PFSK-1 (cell line): ENCODE data around the gene GEMIN8.

ENCODE experiments used
- FOXP2 ChIP-seq: optimal IDR thresholded peaks from 2 replicates; pipeline ENCODE3; 2011; ENCODE audit warnings: borderline replicate concordance, control low read depth, inconsistent platforms; ENCODE audit not compliant: insufficient read depth; ENCODE audit errors: extremely low read length, extremely low read depth
- POLR2AphosphoS5 ChIP-seq: IDR thresholded peaks from 2 replicates; pipeline ENCODE4 v1.6.1; 2012; ENCODE audit warnings: low read depth, mild to moderate bottlenecking, control low read depth, low read length, moderate library complexity
- SIN3A ChIP-seq: IDR thresholded peaks from 2 replicates; pipeline ENCODE4 v1.6.1; 2012; ENCODE audit warnings: mild to moderate bottlenecking, low read length, moderate library complexity, borderline replicate concordance; ENCODE audit not compliant: insufficient read depth
- TAF1 ChIP-seq: IDR thresholded peaks from 2 replicates; pipeline ENCODE4 v1.6.1; 2012; ENCODE audit warnings: low read length, control low read depth, borderline replicate concordance; ENCODE audit not compliant: insufficient read depth
- TF ChIP-seq, protein P1 (sequence below), 2 experiments: IDR thresholded peaks; 2 replicates each; pipeline versions ENCODE4 v1.6.1 to v1.8.0; 2011 to 2012; ENCODE audit warnings: low read depth in 2 of 2, low read length in 2 of 2, control low read depth in 1 of 2, inconsistent platforms in 1 of 2, mild to moderate bottlenecking in 1 of 2, moderate library complexity in 1 of 2; ENCODE audit not compliant: insufficient read depth in 1 of 2

The GEMIN8 gene

GRCh38 chrX:14032406-14032805 lies 2.7 kb upstream of the GEMIN8 start:
- TF ChIP-seq POLR2AphosphoS5 (no peak), FOXP2 (no peak)

GRCh38 chrX:14030174-14030530 lies 460 bp upstream of the GEMIN8 start:
- TF ChIP-seq, protein P1, sequence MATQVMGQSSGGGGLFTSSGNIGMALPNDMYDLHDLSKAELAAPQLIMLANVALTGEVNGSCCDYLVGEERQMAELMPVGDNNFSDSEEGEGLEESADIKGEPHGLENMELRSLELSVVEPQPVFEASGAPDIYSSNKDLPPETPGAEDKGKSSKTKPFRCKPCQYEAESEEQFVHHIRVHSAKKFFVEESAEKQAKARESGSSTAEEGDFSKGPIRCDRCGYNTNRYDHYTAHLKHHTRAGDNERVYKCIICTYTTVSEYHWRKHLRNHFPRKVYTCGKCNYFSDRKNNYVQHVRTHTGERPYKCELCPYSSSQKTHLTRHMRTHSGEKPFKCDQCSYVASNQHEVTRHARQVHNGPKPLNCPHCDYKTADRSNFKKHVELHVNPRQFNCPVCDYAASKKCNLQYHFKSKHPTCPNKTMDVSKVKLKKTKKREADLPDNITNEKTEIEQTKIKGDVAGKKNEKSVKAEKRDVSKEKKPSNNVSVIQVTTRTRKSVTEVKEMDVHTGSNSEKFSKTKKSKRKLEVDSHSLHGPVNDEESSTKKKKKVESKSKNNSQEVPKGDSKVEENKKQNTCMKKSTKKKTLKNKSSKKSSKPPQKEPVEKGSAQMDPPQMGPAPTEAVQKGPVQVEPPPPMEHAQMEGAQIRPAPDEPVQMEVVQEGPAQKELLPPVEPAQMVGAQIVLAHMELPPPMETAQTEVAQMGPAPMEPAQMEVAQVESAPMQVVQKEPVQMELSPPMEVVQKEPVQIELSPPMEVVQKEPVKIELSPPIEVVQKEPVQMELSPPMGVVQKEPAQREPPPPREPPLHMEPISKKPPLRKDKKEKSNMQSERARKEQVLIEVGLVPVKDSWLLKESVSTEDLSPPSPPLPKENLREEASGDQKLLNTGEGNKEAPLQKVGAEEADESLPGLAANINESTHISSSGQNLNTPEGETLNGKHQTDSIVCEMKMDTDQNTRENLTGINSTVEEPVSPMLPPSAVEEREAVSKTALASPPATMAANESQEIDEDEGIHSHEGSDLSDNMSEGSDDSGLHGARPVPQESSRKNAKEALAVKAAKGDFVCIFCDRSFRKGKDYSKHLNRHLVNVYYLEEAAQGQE (IDR thresholded peaks at IDR 0.05; ENCODE audit: insufficient read depth in 1 of 2, low read depth in 2 of 2, low read length in 2 of 2), result no peak
- TF ChIP-seq SIN3A (no peak), POLR2AphosphoS5 (no peak; the same call in 1 of the 2 replicates), FOXP2 (no peak), TAF1 (no peak)

GRCh38 chrX:14029039-14029424 lies 660 bp downstream of the GEMIN8 start:
- TF ChIP-seq SIN3A (no peak), TAF1 (no peak), FOXP2 (no peak), POLR2AphosphoS5 (no peak)
- TF ChIP-seq, protein P1 (IDR thresholded peaks at IDR 0.05; ENCODE audit: insufficient read depth in 1 of 2, low read depth in 2 of 2, low read length in 2 of 2), result no peak

DNA sequence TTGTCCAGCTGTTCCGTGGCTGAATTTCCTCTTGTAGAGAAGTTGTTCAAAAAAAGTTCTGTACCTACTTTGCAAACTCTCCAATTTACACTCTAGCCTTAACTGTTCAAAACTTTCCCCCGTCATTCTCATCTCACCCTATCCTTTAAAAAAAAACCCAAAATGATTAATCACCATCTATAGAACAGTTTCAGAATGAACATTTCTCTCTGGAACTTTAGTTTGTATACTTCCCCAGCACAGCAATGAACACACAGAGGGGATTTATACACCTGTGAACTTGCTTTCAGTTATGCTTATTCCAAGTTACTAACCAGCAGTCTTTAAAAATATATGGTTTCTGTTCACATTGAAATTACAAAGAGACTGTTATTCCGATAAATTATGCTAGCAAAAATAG lies 1.2 kb downstream of the GEMIN8 start:
- TF ChIP-seq POLR2AphosphoS5 (no peak), SIN3A (no peak), TAF1 (no peak), FOXP2 (no peak)
- TF ChIP-seq, protein P1 (IDR thresholded peaks at IDR 0.05; ENCODE audit: insufficient read depth in 1 of 2, low read depth in 2 of 2, low read length in 2 of 2), result no peak

DNA sequence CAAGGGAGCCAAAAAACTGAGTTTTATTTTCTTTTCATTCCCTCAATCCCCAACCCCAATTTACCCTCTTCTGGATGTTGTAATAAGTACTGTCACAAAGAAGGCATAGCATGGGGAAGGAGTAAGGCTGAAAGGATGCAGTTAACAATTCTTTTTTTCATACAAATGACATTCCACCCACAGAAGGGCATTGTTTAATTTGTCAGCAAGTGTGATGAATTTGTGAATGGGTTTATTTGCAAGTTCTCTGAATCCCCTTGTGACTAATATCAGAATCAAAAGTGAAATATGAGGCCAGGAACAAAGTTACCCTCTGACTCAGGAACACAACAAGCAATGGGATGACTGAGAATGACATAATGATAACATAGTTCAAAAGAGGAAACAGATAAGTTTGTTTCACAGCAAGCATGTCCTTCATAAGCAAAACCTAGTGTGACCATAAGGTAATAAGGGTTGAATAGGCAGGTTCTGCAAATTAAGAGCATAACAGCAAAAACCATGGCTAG lies 2.1 kb downstream of the GEMIN8 start:
- TF ChIP-seq FOXP2, result no peak
- no peak for TF ChIP-seq POLR2AphosphoS5
- TF ChIP-seq, protein P1 (IDR thresholded peaks at IDR 0.05; ENCODE audit: insufficient read depth in 1 of 2, low read depth in 2 of 2, low read length in 2 of 2), result no peak
- TF ChIP-seq TAF1, result no peak
- no peak for TF ChIP-seq SIN3A
